ENCODE results near the gene RMND5A. TPM values are rescaled to one million over a fixed set of nuclear protein-coding genes. Genes with fewer than 3 reads are reported as not detected.
"Not testable (repeated sequence)": the region's sequence is repeated elsewhere in the genome, so short reads cannot be mapped to it uniquely, and the experiment has no call there.

RMND5A gene
- polyA plus RNA-seq, 1 donor, result 52.8 TPM

DNA sequence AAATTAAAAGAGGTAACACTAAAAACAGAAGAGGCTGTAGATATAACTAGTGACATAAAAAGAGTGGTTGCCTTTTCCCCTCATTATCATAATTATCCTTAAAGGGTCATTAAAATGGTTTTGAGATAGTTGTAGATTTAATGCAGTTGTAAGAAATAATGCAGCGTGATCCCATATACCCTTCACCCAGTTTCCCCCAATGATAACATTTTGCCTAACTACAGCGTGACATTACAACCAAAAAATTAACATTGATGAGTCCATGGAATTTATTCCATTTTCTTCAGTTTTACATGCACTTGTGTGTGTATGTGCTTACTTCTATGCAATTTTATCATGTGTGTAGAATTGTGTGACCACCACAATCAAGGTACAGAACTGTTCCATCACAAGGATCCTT, 13.2 kb upstream of the RMND5A start:
- no peak for DNase-seq
- Histone ChIP-seq H3K27me3 (ENCODE audit: control insufficient read depth, insufficient read depth, low read length) (no peaks in the 10 kb centered on the region), H3K36me3 (ENCODE audit: control insufficient read depth, insufficient read depth, low read length) (no peaks in the 10 kb centered on the region), H3K4me1 (ENCODE audit: control insufficient read depth, insufficient read depth, low read length) (peaks cover 20% of the 10 kb centered on the region), H3K4me3 (ENCODE audit: low read length) (no peak overlapping the region), H3K27ac (ENCODE audit: low read length) (no peak overlapping the region), H3K9me3 (ENCODE audit: control insufficient read depth, low read depth, low read length) (no peaks in the 10 kb centered on the region)
- 100% methylated on average over 1 of the region's 2 CpGs for WGBS (ENCODE audit: insufficient coverage, low lambda C conversion rate)

DNA sequence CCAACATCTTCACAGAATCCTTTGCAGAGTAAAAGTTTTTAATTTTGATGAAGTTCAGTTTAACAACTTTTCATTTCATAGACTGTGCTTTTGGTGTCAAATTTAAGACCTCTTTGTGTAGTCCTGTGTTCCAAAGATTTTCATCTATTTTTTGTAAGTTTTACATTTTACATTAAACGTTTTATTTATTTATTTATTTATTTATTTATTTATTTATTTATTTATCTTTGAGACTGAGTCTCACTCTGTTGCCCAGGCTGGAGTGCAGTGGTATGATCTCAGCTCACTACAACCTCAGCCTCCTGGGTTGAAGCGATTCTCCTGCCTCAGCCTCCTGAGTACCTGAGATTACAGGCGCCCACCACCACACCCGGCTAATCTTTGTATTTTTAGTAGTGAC, 12.0 kb upstream of the RMND5A start:
- not testable (repeated sequence) for H3K4me3 ChIP-seq (ENCODE audit: low read length); H3K27ac ChIP-seq (ENCODE audit: low read length); H3K36me3 ChIP-seq (ENCODE audit: control insufficient read depth, insufficient read depth, low read length); H3K9me3 ChIP-seq (ENCODE audit: control insufficient read depth, low read depth, low read length); DNase-seq; H3K27me3 ChIP-seq (ENCODE audit: control insufficient read depth, insufficient read depth, low read length)
- 90% methylated on average over 1 of the region's 4 CpGs for WGBS (ENCODE audit: insufficient coverage, low lambda C conversion rate)
- H3K4me1 ChIP-seq (ENCODE audit: control insufficient read depth, insufficient read depth, low read length), result peaks cover 20% of the 10 kb centered on the region

GRCh38 chr2:86714579-86715173, 5.4 kb upstream of the RMND5A start:
- no CpG with 5 or more reads among the region's 3 CpGs for WGBS (ENCODE audit: insufficient coverage, low lambda C conversion rate)
- H3K27me3 ChIP-seq (ENCODE audit: control insufficient read depth, insufficient read depth, low read length); H3K4me1 ChIP-seq (ENCODE audit: control insufficient read depth, insufficient read depth, low read length); H3K36me3 ChIP-seq (ENCODE audit: control insufficient read depth, insufficient read depth, low read length); H3K9me3 ChIP-seq (ENCODE audit: control insufficient read depth, low read depth, low read length); H3K4me3 ChIP-seq (ENCODE audit: low read length): not testable (repeated sequence)
- peak in 1 of 2 donors; percentile 39 for DNase-seq
- H3K27ac ChIP-seq (ENCODE audit: low read length), result peak overlapping the region; percentile 81

GRCh38 chr2:86719263-86719636, 841 bp upstream of the RMND5A start:
- H3K4me1 ChIP-seq (ENCODE audit: control insufficient read depth, insufficient read depth, low read length), result not testable (repeated sequence)

DNA sequence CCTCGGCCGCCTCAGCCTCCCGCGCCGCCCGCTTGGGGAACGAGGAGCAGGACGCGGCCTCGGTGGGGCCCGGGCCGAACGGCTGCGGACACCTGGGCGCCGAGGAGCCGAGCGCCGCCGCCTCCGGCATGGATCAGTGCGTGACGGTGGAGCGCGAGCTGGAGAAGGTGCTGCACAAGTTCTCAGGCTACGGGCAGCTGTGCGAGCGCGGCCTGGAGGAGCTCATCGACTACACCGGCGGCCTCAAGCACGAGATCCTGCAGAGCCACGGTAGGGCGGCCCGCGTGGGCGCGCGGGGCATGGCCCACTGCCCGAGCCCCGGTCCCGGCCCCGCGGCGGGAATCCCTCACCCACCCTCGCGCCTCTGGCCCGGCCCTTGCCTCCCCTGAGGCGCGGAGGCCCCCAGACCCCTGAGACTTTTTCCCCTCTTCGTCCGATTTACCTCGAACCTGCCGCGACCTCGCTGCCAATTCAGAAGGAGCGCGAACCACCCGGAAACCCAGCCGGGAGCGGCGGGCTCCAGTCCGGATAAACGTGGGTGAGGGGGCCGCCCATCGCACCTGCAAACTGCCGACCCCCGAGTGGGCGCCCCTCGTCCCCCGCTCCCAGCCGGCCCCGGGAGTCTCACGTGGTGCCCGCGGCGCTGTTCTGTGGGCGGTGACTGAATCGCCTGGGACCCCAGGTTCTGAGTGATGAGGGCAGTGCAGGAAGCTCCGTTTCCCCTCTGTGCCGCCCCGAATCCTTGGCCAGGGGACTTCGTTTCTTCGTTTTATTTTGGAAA, 639 bp downstream of the RMND5A start:
- H3K27me3 ChIP-seq (ENCODE audit: control insufficient read depth, insufficient read depth, low read length); H3K9me3 ChIP-seq (ENCODE audit: control insufficient read depth, low read depth, low read length); H3K36me3 ChIP-seq (ENCODE audit: control insufficient read depth, insufficient read depth, low read length); H3K4me1 ChIP-seq (ENCODE audit: control insufficient read depth, insufficient read depth, low read length): not testable (repeated sequence)
- WGBS (ENCODE audit: insufficient coverage, low lambda C conversion rate), result no CpG with 5 or more reads among the region's 85 CpGs
- DNase-seq, result peak in 1 of 2 donors; percentile 62
- Histone ChIP-seq H3K27ac (ENCODE audit: low read length) (peak overlapping the region; percentile 73), H3K4me3 (ENCODE audit: low read length) (peak overlapping the region; percentile 62)

More at GRCh38 chr2:86719263-86719636, 841 bp upstream of the RMND5A start:
- H3K9me3 ChIP-seq (ENCODE audit: control insufficient read depth, low read depth, low read length); H3K27me3 ChIP-seq (ENCODE audit: control insufficient read depth, insufficient read depth, low read length); H3K36me3 ChIP-seq (ENCODE audit: control insufficient read depth, insufficient read depth, low read length); DNase-seq: not testable (repeated sequence)
- Histone ChIP-seq H3K4me3 (ENCODE audit: low read length) (peak overlapping the region; percentile 44), H3K27ac (ENCODE audit: low read length) (peak overlapping the region; percentile 84)
- WGBS (ENCODE audit: insufficient coverage, low lambda C conversion rate), result no CpG with 5 or more reads among the region's 30 CpGs

- not testable (repeated sequence) for H3K27ac ChIP-seq (ENCODE audit: low read length); H3K4me3 ChIP-seq (ENCODE audit: low read length); H3K36me3 ChIP-seq (ENCODE audit: control insufficient read depth, insufficient read depth, low read length); DNase-seq; H3K4me1 ChIP-seq (ENCODE audit: control insufficient read depth, insufficient read depth, low read length); H3K27me3 ChIP-seq (ENCODE audit: control insufficient read depth, insufficient read depth, low read length); H3K9me3 ChIP-seq (ENCODE audit: control insufficient read depth, low read depth, low read length)
- WGBS (ENCODE audit: insufficient coverage, low lambda C conversion rate), result no CpG with 5 or more reads among the region's 2 CpGs
Measured at GRCh38 chr2:86725706-86726105, 5.6 kb downstream of the RMND5A start.

- H3K36me3 ChIP-seq (ENCODE audit: control insufficient read depth, insufficient read depth, low read length); DNase-seq: not testable (repeated sequence)
- WGBS (ENCODE audit: insufficient coverage, low lambda C conversion rate), result 60% methylated on average over 1 of the region's 6 CpGs
Measured at GRCh38 chr2:86732040-86732525, 12.0 kb downstream of the RMND5A start.

GRCh38 chr2:86732837-86733236, 12.7 kb downstream of the RMND5A start:
- not testable (repeated sequence) for DNase-seq; H3K27me3 ChIP-seq (ENCODE audit: control insufficient read depth, insufficient read depth, low read length); H3K9me3 ChIP-seq (ENCODE audit: control insufficient read depth, low read depth, low read length); H3K4me1 ChIP-seq (ENCODE audit: control insufficient read depth, insufficient read depth, low read length); H3K27ac ChIP-seq (ENCODE audit: low read length); H3K36me3 ChIP-seq (ENCODE audit: control insufficient read depth, insufficient read depth, low read length); H3K4me3 ChIP-seq (ENCODE audit: low read length)

More at GRCh38 chr2:86732040-86732525, 12.0 kb downstream of the RMND5A start:
- not testable (repeated sequence) for H3K4me1 ChIP-seq (ENCODE audit: control insufficient read depth, insufficient read depth, low read length); H3K27ac ChIP-seq (ENCODE audit: low read length); H3K4me3 ChIP-seq (ENCODE audit: low read length); H3K27me3 ChIP-seq (ENCODE audit: control insufficient read depth, insufficient read depth, low read length); H3K9me3 ChIP-seq (ENCODE audit: control insufficient read depth, low read depth, low read length)

DNA sequence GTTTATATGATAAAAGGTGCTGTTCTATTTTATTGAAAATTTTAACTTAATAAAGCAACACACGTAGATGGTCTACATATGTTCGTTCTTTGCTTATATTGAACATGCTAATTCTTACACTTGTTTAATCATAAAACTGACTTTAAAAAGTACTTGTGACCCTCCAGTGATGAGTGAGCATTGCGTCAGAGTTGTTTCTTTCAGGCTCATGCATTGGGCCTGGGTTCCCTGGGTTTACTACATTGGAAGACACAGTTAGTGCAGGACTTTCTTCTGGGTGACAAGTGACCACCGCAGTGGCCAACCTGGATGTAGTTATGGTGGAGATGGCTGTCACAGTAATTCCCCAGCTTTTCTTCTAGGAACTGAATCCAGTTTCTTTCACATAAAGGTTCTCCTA, 13.4 kb downstream of the RMND5A start:
- not testable (repeated sequence) for H3K27me3 ChIP-seq (ENCODE audit: control insufficient read depth, insufficient read depth, low read length)

GRCh38 chr2:86734896-86735295, 14.8 kb downstream of the RMND5A start:
- not testable (repeated sequence) for H3K36me3 ChIP-seq (ENCODE audit: control insufficient read depth, insufficient read depth, low read length); DNase-seq; H3K27me3 ChIP-seq (ENCODE audit: control insufficient read depth, insufficient read depth, low read length); H3K4me3 ChIP-seq (ENCODE audit: low read length); H3K27ac ChIP-seq (ENCODE audit: low read length); H3K9me3 ChIP-seq (ENCODE audit: control insufficient read depth, low read depth, low read length); H3K4me1 ChIP-seq (ENCODE audit: control insufficient read depth, insufficient read depth, low read length)
- WGBS (ENCODE audit: insufficient coverage, low lambda C conversion rate), result no CpG with 5 or more reads among the region's 1 CpG

More for the DNA sequence above, 13.4 kb downstream of the RMND5A start:
- H3K27ac ChIP-seq (ENCODE audit: low read length); H3K4me3 ChIP-seq (ENCODE audit: low read length); H3K9me3 ChIP-seq (ENCODE audit: control insufficient read depth, low read depth, low read length); H3K36me3 ChIP-seq (ENCODE audit: control insufficient read depth, insufficient read depth, low read length); DNase-seq; H3K4me1 ChIP-seq (ENCODE audit: control insufficient read depth, insufficient read depth, low read length): not testable (repeated sequence)
- no CpG with 5 or more reads among the region's 4 CpGs for WGBS (ENCODE audit: insufficient coverage, low lambda C conversion rate)

DNA sequence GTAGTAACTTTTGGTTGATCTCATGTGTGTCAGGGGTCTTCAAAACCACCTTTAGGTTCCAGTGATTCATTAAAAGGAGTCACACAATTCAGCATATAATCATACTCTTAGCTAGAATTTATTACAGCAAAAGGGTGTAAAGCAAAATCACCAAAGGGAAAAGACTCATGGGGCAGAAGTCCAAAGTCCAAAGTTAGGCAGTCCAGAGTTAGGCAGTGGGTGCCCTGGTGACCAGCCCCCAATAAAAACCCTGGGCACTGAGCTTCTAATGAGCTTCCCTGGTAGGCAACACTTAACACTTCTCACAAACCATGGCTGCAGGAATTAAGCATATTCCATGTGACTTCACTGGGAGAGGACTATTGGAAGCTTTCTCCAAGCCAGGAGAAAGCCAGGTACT, 19.4 kb downstream of the RMND5A start:
- H3K4me3 ChIP-seq (ENCODE audit: low read length); H3K27me3 ChIP-seq (ENCODE audit: control insufficient read depth, insufficient read depth, low read length); H3K9me3 ChIP-seq (ENCODE audit: control insufficient read depth, low read depth, low read length); H3K27ac ChIP-seq (ENCODE audit: low read length); DNase-seq; H3K4me1 ChIP-seq (ENCODE audit: control insufficient read depth, insufficient read depth, low read length): not testable (repeated sequence)
- peaks cover 13% of the 10 kb centered on the region for H3K36me3 ChIP-seq (ENCODE audit: control insufficient read depth, insufficient read depth, low read length)
